H1 (cell line): ENCODE results near the gene CNOT8. TPM values are rescaled to one million over a fixed set of nuclear protein-coding genes. Genes with fewer than 3 reads are reported as not detected.

ENCODE experiments used
- CTCF ChIA-PET: fragments of 300-600 bp; sonication (Branson Sonifier 250); formaldehyde crosslinking; loops from one replicate; lab custom pipeline; 2021; ENCODE audit not compliant: partially characterized antibody; lab: Charles Lee
- POLR2A ChIA-PET: fragments of 300-600 bp; sonication (Branson Sonifier 250); formaldehyde crosslinking; loops from one replicate; lab custom pipeline; 2021; ENCODE audit warnings: inconsistent platforms; ENCODE audit not compliant: partially characterized antibody; lab: Charles Lee
- DNase-seq, 2 experiments: peaks; one replicate each; pipeline versions ENCODE4 v3.0.0 to v3.0.0-alpha.2; 2010 to 2022; ENCODE audit warnings: low spot score in 2 of 2, low read depth in 1 of 2, mixed read lengths in 1 of 2
- FAIRE-seq: peaks from 2 replicates; lab custom pipeline; 2011; peaks lifted over from hg19 to GRCh38; lab: Jason Lieb, UNC
- H2AFZ ChIP-seq: 2 replicates; pipeline ENCODE4 v1.8.1; 2012; ENCODE audit warnings: low read length, inconsistent platforms
- H2AK5ac ChIP-seq: 2 replicates; pipeline ENCODE4 v1.6.1; 2013; ENCODE audit warnings: low read depth, low read length
- H2BK120ac ChIP-seq: replicated peaks from 2 replicates; pipeline ENCODE3; 2013; ENCODE audit warnings: low read depth, low read length, inconsistent platforms
- H2BK12ac ChIP-seq: 2 replicates; pipeline ENCODE4 v1.6.1; 2013; ENCODE audit warnings: low read depth, low read length
- H2BK15ac ChIP-seq: 2 replicates; pipeline ENCODE4 v1.6.1; 2013; ENCODE audit warnings: low read length
- H2BK20ac ChIP-seq: 2 replicates; pipeline ENCODE4 v1.6.1; 2013; ENCODE audit warnings: low read length
- H2BK5ac ChIP-seq: 2 replicates; pipeline ENCODE4 v1.6.1; 2013; ENCODE audit warnings: low read depth, low read length
- H3K14ac ChIP-seq: 2 replicates; pipeline ENCODE4 v1.6.1; 2013; ENCODE audit warnings: inconsistent platforms; ENCODE audit not compliant: insufficient read length
- H3K18ac ChIP-seq: 2 replicates; pipeline ENCODE4 v1.6.1; 2013; ENCODE audit warnings: low read length; ENCODE audit errors: extremely low read depth
- H3K23ac ChIP-seq: 2 replicates; pipeline ENCODE4 v1.6.1; 2013; ENCODE audit warnings: inconsistent platforms; ENCODE audit not compliant: insufficient read length
- H3K23me2 ChIP-seq: 2 replicates; pipeline ENCODE4 v1.6.1; 2013; ENCODE audit warnings: low read depth, low read length
- H3K27ac ChIP-seq: 2 replicates; pipeline ENCODE4 v1.6.1; 2011; ENCODE audit warnings: low read depth, low read length, inconsistent platforms
- H3K27me3 ChIP-seq, 4 experiments: replicated peaks in 1 of 4; 1 replicate in 1 of 4; 2 replicates in 3 of 4; pipeline versions ENCODE4 v1.6.1 to v1.8.1; 2011 to 2013; ENCODE audit warnings: low read length in 3 of 4, mild to moderate bottlenecking in 3 of 4, inconsistent platforms in 2 of 4, mixed read lengths in 2 of 4, moderate library complexity in 1 of 4; ENCODE audit not compliant: control insufficient read depth in 3 of 4, insufficient read depth in 3 of 4; ENCODE audit errors: extremely low read depth in 1 of 4
- H3K36me3 ChIP-seq, 4 experiments: 2 replicates each; pipeline versions ENCODE4 v1.6.1 to v1.8.1; 2011 to 2013; ENCODE audit warnings: mild to moderate bottlenecking in 4 of 4, low read length in 3 of 4, moderate library complexity in 2 of 4, control low read depth in 1 of 4, inconsistent platforms in 1 of 4; ENCODE audit not compliant: insufficient read depth in 4 of 4, control insufficient read depth in 2 of 4
- H3K4ac ChIP-seq: replicated peaks from 2 replicates; pipeline ENCODE3; 2013; ENCODE audit warnings: low read length, low read depth, mixed read lengths, inconsistent platforms; ENCODE audit not compliant: insufficient read length
- H3K4me1 ChIP-seq, 4 experiments: replicated peaks in 1 of 4; 1 replicate in 1 of 4; 2 replicates in 3 of 4; pipeline versions ENCODE4 v1.6.1 to v1.8.1; 2011 to 2013; ENCODE audit warnings: low read length in 3 of 4, inconsistent platforms in 2 of 4, mixed read lengths in 1 of 4; ENCODE audit not compliant: insufficient read depth in 4 of 4, control insufficient read depth in 3 of 4
- H3K4me2 ChIP-seq, 2 experiments: 2 replicates each; pipeline versions ENCODE4 v1.6.1 to v1.8.1; 2011 to 2013; ENCODE audit warnings: low read depth in 2 of 2, low read length in 2 of 2, control low read depth in 1 of 2, inconsistent platforms in 1 of 2, mild to moderate bottlenecking in 1 of 2; ENCODE audit not compliant: insufficient read depth in 1 of 2
- H3K4me3 ChIP-seq, 4 experiments: fragments of 200-600, 300-600 bp in 1 of 4; sonication (generic), shearing (Covaris generic), sonication (Bioruptor Twin) in 1 of 4; 2 replicates each; pipeline versions ENCODE4 v1.5.1 to v1.8.1; 2011 to 2016; ENCODE audit warnings: low read length in 4 of 4, low read depth in 3 of 4, control low read depth in 2 of 4, inconsistent platforms in 2 of 4, mild to moderate bottlenecking in 2 of 4, mixed read lengths in 1 of 4, moderate library complexity in 1 of 4; ENCODE audit not compliant: insufficient read depth in 2 of 4; ENCODE audit errors: extremely low read depth in 1 of 4
- H3K56ac ChIP-seq: replicated peaks from 2 replicates; pipeline ENCODE3; 2013; ENCODE audit warnings: low read depth, mild to moderate bottlenecking, mixed read lengths, low read length, inconsistent platforms; ENCODE audit not compliant: insufficient read length
- H3K79me1 ChIP-seq: 2 replicates; pipeline ENCODE4 v1.6.1; 2013; ENCODE audit warnings: low read depth, low read length, control low read depth
- H3K79me2 ChIP-seq, 2 experiments: 2 replicates each; pipeline versions ENCODE4 v1.6.1 to v1.8.1; 2012 to 2013; ENCODE audit warnings: low read length in 2 of 2, mild to moderate bottlenecking in 2 of 2, inconsistent platforms in 1 of 2; ENCODE audit not compliant: insufficient read depth in 2 of 2, control insufficient read depth in 1 of 2
- H3K9ac ChIP-seq, 4 experiments: replicated peaks in 1 of 4; 1 replicate in 1 of 4; 2 replicates in 3 of 4; pipeline versions ENCODE4 v1.6.1 to v1.8.1; 2011 to 2013; ENCODE audit warnings: low read depth in 3 of 4, low read length in 3 of 4, control low read depth in 2 of 4, mild to moderate bottlenecking in 2 of 4, moderate library complexity in 2 of 4, inconsistent platforms in 1 of 4; ENCODE audit errors: extremely low read depth in 1 of 4
- H3K9me3 ChIP-seq, 2 experiments: 2 replicates each; pipeline versions ENCODE4 v1.6.1 to v1.8.1; 2012 to 2013; ENCODE audit warnings: mild to moderate bottlenecking in 2 of 2, moderate library complexity in 2 of 2, control low read depth in 1 of 2, inconsistent platforms in 1 of 2, low read depth in 1 of 2, low read length in 1 of 2, mixed read lengths in 1 of 2; ENCODE audit not compliant: insufficient read depth in 2 of 2
- H4K20me1 ChIP-seq, 2 experiments: replicated peaks in 1 of 2; 2 replicates each; pipeline versions ENCODE3 to v1.8.1; 2011 to 2013; ENCODE audit warnings: inconsistent platforms in 2 of 2, low read length in 2 of 2, mild to moderate bottlenecking in 1 of 2; ENCODE audit not compliant: insufficient read depth in 2 of 2, control insufficient read depth in 1 of 2
- H4K5ac ChIP-seq: 2 replicates; pipeline ENCODE4 v1.6.1; 2013; ENCODE audit warnings: low read length, low read depth, mixed read lengths, inconsistent platforms; ENCODE audit not compliant: insufficient read length
- H4K8ac ChIP-seq: 2 replicates; pipeline ENCODE4 v1.8.0; 2013; ENCODE audit warnings: mild to moderate bottlenecking, moderate library complexity, low read length, inconsistent platforms; ENCODE audit not compliant: insufficient read depth; ENCODE audit errors: extremely low read depth
- H4K91ac ChIP-seq: replicated peaks from 2 replicates; pipeline ENCODE3; 2013; ENCODE audit warnings: low read length, mixed read lengths, inconsistent platforms; ENCODE audit not compliant: insufficient read length
- WGBS, 2 experiments: shearing (Covaris generic) in 1 of 2; methylation state at CpG; one replicate each; pipeline versions ENCODE4 v1.1.6 to v1.1.7; 2013 to 2015; ENCODE audit warnings: low lambda C conversion rate in 2 of 2, mixed read lengths in 2 of 2, inconsistent platforms in 1 of 2, low coverage in 1 of 2, missing lambda C conversion rate in 1 of 2; ENCODE audit not compliant: insufficient replicate concordance in 2 of 2, insufficient coverage in 1 of 2, insufficient read length in 1 of 2; ENCODE audit errors: extremely low coverage in 1 of 2, missing lambda C conversion rate in 1 of 2; 5-methylcytosine and 5-hydroxymethylcytosine counted together
- polyA plus RNA-seq, 7 experiments: library from polyadenylated mRNA; depleted of rRNA in 3 of 7; stranded (reverse) in 5 of 7; unstranded in 2 of 7; fragments of >200 nt in 5 of 7; fragments of 200-250 nt in 2 of 7; gene quantifications; 1 replicate in 5 of 7; 2 replicates in 1 of 7; 4 replicates in 1 of 7; pipeline versions ENCODE4 v1.2.1 to v1.2.3, GENCODE V29; 2011 to 2013; ENCODE audit warnings: missing spikeins in 2 of 7, mixed read lengths in 2 of 7
- total RNA-seq: library from RNA; stranded (reverse); fragmentation: NEBNext Ultra II Directional; extraction: Animal tissue kit (Norgen Biotek cat#: 25700); gene quantifications from 2 replicates; pipeline ENCODE4 v1.2.1, GENCODE V29; 2021
- TF ChIP-seq, protein P1 (sequence below): IDR thresholded peaks from 2 replicates; pipeline ENCODE4 v1.6.1; 2012; ENCODE audit warnings: inconsistent platforms

The CNOT8 gene
- total and polyA plus RNA-seq, 2 of the 8 experiments (the other 6 are each of a cell fraction or from before 2014, with no cell fraction given), result 36.4 to 62.9 TPM

DNA sequence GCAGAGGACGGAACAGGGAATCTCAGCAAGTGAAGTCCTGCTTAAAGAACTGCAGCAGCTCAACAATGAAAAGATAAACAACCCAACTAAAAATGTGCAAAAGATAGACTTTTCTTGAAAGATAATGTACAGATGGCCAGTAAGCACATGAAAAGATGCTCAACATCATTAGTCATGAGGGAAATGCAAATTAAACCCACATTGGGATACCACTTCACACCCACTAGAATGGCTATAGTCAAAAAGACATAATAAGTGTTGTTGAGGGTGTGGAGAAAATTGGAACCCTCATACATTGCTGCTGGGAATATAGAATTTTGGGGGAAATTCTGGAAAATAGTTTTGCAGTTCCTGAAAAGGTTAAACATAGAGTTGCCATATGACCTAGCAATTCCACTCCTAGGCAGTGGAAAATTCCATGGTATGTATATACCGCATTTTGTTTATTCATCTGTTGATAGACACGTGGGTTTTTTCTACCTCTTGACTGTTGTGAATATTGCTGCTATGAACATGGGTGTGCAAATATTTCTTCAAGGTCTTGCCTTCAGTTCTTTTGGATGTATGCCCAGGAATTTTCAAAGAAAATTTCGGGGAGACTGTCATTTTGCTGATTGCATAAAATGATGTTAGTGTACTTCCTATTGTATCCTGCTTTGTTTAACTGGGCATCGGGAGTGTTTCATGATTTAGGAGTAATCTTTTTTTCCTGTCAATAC, 7.2 kb downstream of the CNOT8 start:
- no peak overlapping the region for H3K4ac ChIP-seq
- no peak overlapping the region for H2BK120ac ChIP-seq
- no peak overlapping the region for H3K56ac ChIP-seq
- H3K4me2 ChIP-seq, result no peak overlapping the region
- TF ChIP-seq, protein P1, sequence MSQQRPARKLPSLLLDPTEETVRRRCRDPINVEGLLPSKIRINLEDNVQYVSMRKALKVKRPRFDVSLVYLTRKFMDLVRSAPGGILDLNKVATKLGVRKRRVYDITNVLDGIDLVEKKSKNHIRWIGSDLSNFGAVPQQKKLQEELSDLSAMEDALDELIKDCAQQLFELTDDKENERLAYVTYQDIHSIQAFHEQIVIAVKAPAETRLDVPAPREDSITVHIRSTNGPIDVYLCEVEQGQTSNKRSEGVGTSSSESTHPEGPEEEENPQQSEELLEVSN, result no peak
- H4K91ac ChIP-seq, result no peak overlapping the region
- DNase-seq (no peak), FAIRE-seq (no peak)
- H4K8ac ChIP-seq, result no peak overlapping the region
- H3K79me1 ChIP-seq, result no peaks in the 10 kb centered on the region; the same call in 1 of the 2 replicates
- CTCF ChIA-PET, result no interaction called here
- H2BK20ac ChIP-seq, result no peak overlapping the region
- H3K9me3 ChIP-seq, result no peaks in the 10 kb centered on the region
- no peak overlapping the region for H3K27ac ChIP-seq
- no peak overlapping the region for H3K9ac ChIP-seq
- H3K36me3 ChIP-seq, result peaks cover 8 to 43% (median 22%) of the 10 kb centered on the region in 4 experiments
- no peaks in the 10 kb centered on the region for H3K4me1 ChIP-seq
- no peak overlapping the region for H3K23ac ChIP-seq
- H2BK12ac ChIP-seq, result no peak overlapping the region
- H3K14ac ChIP-seq, result no peak overlapping the region
- H3K23me2 ChIP-seq, result no peaks in the 10 kb centered on the region
- H3K4me3 ChIP-seq, result no peak overlapping the region
- no peak overlapping the region for H3K18ac ChIP-seq
- H3K79me2 ChIP-seq, result peaks cover 6 to 45% of the 10 kb centered on the region in 2 experiments
- H4K5ac ChIP-seq, result no peak overlapping the region
- 86% methylated on average over 5 of the region's 5 CpGs; no CpG with 5 or more reads in 1 of the 2 experiments for WGBS, 2 experiments
- no peak overlapping the region for H2BK15ac ChIP-seq
- POLR2A ChIA-PET, result interaction anchor here (1.4 kb wide), 1 partner anchor 8 kb away, joined by 3 read pairs; no protein-coding TSS in a partner anchor
- no peak overlapping the region for H2AK5ac ChIP-seq
- H2AFZ ChIP-seq, result no peak overlapping the region
- H3K27me3 ChIP-seq, result no peaks in the 10 kb centered on the region; a peak in 1 of 7 replicates
- no peak overlapping the region for H2BK5ac ChIP-seq
- peaks cover 3 to 5% of the 10 kb centered on the region in 2 experiments for H4K20me1 ChIP-seq
